GM13976 (cell line): ENCODE data around the gene EBF3.

Source experiments
- DNase-seq: peaks from one replicate; pipeline ENCODE4 v3.0.0; 2012; ENCODE audit warnings: low spot score
- in situ Hi-C: fragments of 300-500 bp; cut with MboI; formaldehyde crosslinking; loops from one replicate; pipeline ENCODE4 v1.12.0; 2022; ENCODE audit warnings: low sequenced_read_pairs, mixed read lengths, inconsistent platforms; ENCODE audit not compliant: unreplicated experiment
- TF ChIP-seq, protein P1 (sequence below): IDR thresholded peaks from 2 replicates; pipeline ENCODE4 v1.5.1; 2012; ENCODE audit warnings: borderline replicate concordance, mild to moderate bottlenecking; ENCODE audit not compliant: insufficient read depth; ENCODE audit errors: extremely low read depth, missing control alignments, control extremely low read depth

EBF3 gene

DNA sequence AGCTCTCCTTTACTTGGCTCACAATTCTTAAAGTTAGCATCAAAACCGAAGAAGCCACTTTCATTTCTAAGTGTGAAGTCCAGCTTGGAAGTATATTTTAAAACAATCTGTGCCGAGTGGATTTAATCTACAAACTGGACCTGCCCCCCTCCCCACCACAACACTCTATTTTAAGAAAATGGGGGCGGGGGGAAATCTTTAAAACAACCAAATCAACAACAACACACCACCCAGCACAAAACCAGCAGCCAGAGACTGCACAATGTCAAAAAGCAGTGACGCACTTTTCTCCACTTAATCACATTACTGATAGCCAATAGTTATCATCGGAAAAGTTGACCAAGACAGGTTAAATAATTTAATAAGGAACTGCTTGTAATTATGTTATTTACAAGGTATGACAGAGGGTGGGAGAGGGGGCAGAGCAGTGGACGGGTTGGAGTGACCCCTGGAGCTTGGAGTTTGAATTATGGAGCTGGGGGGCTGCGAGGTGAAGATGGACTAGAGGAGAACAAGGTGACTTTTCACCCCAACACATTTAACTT is 2.8 kb downstream of the EBF3 start:
- DNase-seq = no peak
- TF ChIP-seq, protein P1, sequence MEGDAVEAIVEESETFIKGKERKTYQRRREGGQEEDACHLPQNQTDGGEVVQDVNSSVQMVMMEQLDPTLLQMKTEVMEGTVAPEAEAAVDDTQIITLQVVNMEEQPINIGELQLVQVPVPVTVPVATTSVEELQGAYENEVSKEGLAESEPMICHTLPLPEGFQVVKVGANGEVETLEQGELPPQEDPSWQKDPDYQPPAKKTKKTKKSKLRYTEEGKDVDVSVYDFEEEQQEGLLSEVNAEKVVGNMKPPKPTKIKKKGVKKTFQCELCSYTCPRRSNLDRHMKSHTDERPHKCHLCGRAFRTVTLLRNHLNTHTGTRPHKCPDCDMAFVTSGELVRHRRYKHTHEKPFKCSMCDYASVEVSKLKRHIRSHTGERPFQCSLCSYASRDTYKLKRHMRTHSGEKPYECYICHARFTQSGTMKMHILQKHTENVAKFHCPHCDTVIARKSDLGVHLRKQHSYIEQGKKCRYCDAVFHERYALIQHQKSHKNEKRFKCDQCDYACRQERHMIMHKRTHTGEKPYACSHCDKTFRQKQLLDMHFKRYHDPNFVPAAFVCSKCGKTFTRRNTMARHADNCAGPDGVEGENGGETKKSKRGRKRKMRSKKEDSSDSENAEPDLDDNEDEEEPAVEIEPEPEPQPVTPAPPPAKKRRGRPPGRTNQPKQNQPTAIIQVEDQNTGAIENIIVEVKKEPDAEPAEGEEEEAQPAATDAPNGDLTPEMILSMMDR = no peak
- in situ Hi-C loops = loop anchor here (25.0 kb wide), 1 partner anchor 924 kb away; no protein-coding TSS in a partner anchor

DNA sequence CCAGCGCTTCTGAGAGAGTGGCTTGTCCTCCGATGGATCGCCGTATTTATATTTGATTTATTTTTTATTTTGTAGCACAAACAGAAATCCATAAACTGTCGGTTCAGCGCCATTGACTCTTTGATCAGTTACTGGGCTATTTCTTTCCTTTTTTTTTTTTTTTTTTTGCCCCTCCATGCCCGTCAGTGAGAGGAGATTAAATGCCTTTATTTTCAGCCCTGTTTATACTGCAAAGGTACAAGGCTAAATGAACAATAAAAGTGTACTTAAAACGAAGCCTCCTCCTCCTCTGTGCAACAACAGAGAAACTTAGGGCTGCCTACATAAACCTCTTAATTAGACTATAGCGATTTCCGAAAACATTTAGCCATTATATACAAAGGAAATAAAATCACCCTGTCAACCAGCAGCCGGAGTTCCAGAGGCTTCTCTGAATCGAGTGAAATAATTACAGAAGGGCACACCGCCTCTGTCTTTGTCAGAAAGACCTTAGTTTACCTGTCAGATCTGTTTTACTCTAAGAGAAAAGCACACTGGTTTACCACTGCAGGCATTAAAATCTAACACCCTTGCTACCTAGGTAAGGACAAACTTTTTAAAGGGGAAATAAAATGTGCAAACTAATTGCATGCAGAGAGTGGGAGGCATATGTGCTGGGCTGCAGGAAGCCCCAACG is 3.5 kb downstream of the EBF3 start:
- no peak for DNase-seq
- TF ChIP-seq, protein P1 = no peak
- in situ Hi-C loops = loop anchor here (25.0 kb wide), 1 partner anchor 923 kb away; no protein-coding TSS in a partner anchor

DNA sequence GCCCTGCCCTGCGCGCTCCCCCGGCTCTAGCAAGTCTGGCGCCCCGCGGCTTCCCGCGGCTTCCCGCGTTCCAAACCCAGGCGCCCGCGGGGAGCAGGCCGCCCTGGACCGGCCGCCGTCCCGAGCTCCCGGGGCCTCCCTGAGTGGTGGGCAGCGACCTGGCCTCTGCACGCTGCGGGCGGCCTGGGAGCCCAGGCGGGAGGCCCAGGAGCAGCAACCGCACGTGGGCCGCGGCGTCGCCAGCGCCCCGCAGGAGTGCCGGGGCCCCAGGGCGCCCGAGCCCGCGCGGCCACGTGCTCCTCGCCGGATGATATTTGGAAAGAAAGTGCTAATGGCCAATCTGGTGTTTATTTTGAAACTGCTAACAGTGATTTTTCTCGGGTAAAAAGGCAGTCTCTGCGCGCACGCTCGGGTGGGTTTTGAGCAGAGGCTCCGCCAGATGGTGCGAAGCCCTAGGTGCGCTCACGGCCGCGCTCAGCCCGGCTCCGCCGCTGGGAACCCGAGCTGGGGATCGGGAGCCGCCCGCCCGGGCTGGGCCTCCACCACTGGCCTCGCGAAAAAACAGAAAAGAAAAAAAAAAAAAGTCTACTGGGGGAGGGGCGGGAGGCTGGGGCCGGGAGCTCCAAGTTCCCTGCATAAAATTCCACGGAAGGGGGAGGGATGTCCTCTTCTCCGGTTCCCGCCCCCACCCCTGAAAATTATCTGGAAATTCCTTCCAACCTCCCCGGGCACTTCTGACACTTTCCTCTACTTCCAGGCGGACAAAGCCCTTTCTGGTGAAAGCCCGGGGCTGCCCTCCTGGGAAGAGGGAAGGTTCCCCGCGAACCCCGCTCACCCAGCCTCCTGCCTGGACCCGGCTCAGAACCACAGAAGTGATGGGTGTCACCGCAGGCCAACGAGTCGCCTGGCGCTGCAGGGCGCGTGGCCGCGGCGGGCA is 4.3 kb downstream of the EBF3 start:
- no peak for DNase-seq
- TF ChIP-seq, protein P1 = no peak
- in situ Hi-C loops = loop anchor here (25.0 kb wide), 1 partner anchor 923 kb away; no protein-coding TSS in a partner anchor

DNA sequence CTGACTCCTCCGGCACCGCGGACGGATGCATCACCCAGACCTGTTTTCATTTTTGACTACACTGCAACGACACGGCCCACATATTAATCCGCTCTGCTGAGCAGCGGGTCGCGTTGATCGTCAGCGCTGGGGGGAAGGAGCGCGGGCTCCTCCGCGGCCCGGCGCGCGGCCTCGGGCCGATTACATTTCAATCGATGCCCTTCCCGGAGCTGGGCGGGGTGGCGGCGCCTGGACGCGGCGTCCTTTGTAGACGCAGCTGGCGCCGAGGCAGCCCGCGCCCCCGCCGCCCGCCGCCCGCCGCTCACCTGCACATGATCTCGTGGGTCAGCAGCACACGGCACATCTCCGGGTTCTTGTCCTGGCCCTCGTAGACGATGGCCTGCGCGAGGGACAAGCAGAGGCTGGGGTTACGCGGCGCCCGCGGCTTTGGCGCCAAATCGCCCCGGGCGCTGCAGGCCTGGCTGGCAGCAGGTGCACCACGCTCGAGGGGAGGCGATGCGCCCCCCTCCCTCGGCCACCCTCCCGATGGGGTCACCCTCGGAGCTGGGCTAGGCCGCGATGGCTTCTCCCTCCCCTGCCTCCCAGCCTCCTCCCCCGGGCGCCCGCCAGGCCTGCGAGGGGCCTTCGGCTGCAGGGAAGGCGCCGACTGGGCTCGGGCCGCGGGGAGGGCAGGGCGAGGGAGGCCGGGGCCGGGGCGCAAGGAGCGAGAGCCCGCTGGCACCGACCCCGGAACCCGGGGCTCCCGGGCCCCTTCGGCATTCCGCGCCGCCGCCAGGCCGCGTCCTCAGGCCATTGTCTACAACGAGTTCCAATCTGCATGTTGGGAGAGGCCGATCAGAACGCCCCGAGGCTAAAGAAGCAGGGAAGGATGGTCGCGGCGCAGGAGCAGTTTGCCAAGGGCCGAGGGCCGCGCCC is 5.2 kb downstream of the EBF3 start:
- no peak for DNase-seq
- TF ChIP-seq, protein P1 = no peak
- in situ Hi-C loops = loop anchor here (25.0 kb wide), 1 partner anchor 922 kb away; no protein-coding TSS in a partner anchor

DNA sequence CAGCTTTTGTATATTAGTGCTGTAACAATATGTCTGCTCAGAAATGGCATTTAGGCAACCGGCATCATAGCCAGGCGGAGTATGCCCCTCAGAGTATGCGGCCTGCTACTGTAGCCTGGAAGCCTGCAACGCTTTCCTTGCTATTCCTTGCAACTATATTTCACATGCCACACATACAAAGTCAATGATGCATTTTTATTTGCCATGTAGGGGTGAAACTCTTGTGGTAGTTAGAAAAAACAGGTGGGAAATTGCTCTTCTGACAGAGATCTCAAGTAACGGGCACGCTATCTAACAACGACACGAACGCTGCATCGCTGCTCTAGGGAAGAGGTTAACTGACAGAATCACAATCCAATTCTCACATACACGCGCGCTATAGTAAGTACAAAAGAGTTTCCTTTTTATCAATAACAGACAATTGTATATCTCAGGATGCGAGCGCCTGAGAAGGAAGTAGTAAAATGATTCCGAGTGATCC is 5.9 kb downstream of the EBF3 start:
- in situ Hi-C loops = loop anchor here (25.0 kb wide), 1 partner anchor 921 kb away; no protein-coding TSS in a partner anchor
- no peak for DNase-seq
- TF ChIP-seq, protein P1 = no peak
